GM12872 (cell line): ENCODE results near the gene ITGB3.

ENCODE experiments used
- CTCF ChIP-seq: IDR thresholded peaks from 3 replicates; pipeline ENCODE4 v1.5.1; 2011; ENCODE audit warnings: low read depth, mild to moderate bottlenecking, low read length, moderate library complexity; ENCODE audit not compliant: insufficient read depth

Gene ITGB3

GRCh38 chr17:47266782-47267181, 13.2 kb downstream of the ITGB3 start:
- no peak for TF ChIP-seq CTCF

- no peak for TF ChIP-seq CTCF
Observed at GRCh38 chr17:47267354-47267828, 13.8 kb downstream of the ITGB3 start.

- no peak for TF ChIP-seq CTCF
Observed at GRCh38 chr17:47270946-47271705, 17.5 kb downstream of the ITGB3 start.

GRCh38 chr17:47272491-47272890, 18.9 kb downstream of the ITGB3 start:
- no peak for TF ChIP-seq CTCF

- TF ChIP-seq CTCF = no peak
Observed at GRCh38 chr17:47273245-47273644, 19.6 kb downstream of the ITGB3 start.

- TF ChIP-seq CTCF = no peak
Observed at GRCh38 chr17:47274319-47275069, 20.9 kb downstream of the ITGB3 start.

- no peak for TF ChIP-seq CTCF
Observed at GRCh38 chr17:47275245-47275984, 21.8 kb downstream of the ITGB3 start.
